NT2/D1 (cell line): ENCODE results near the gene SDC4.

Experiments
- SUZ12 ChIP-seq: IDR thresholded peaks from 2 replicates; pipeline ENCODE4 v1.6.1; 2011; ENCODE audit not compliant: insufficient read length, insufficient read depth; ENCODE audit errors: extremely low read depth
- ZNF274 ChIP-seq: IDR thresholded peaks from 2 replicates; pipeline ENCODE4 v1.6.1; 2011; ENCODE audit warnings: mild to moderate bottlenecking, low read depth, low read length

- TF ChIP-seq ZNF274: no peak
- TF ChIP-seq SUZ12: no peak
Measured at GRCh38 chr20:45328451-45328850, 19.8 kb downstream of the SDC4 start.
